Transverse colon (tissue), 4 donors: Measurements from ENCODE around the gene CARD19. TPM values are rescaled to one million over a fixed set of nuclear protein-coding genes. Genes with fewer than 3 reads are reported as not detected.

ENCODE experiments used
- DNase-seq: peaks from one replicate; pipeline ENCODE4 v3.0.0-alpha.2; 2019
- H3K27ac ChIP-seq, 4 donors: fragments of 200-600 bp; sonication (generic); 2 replicates each; pipeline ENCODE4 v1.5.1; 2016 to 2018; ENCODE audit warnings: inconsistent platforms in 4 of 4
- H3K27me3 ChIP-seq: fragments of 200-600 bp; sonication (generic); 2 replicates; pipeline ENCODE4 v1.5.1; 2017; ENCODE audit warnings: inconsistent platforms
- H3K36me3 ChIP-seq, 4 donors: fragments of 200-600 bp; sonication (generic); 2 replicates each; pipeline ENCODE4 v1.5.1; 2017 to 2019; ENCODE audit warnings: inconsistent platforms in 4 of 4
- H3K4me1 ChIP-seq, 4 donors: fragments of 200-600 bp; sonication (generic); 2 replicates each; pipeline ENCODE4 v1.5.1; 2017 to 2020; ENCODE audit warnings: inconsistent platforms in 4 of 4
- H3K4me3 ChIP-seq, 4 donors: fragments of 200-600 bp; sonication (generic); 1 replicate in 1 of 4; 2 replicates in 3 of 4; pipeline versions ENCODE4 v1.5.1 to v1.6.1; 2017 to 2019; ENCODE audit warnings: inconsistent platforms in 4 of 4
- H3K9me3 ChIP-seq, 2 donors: fragments of 200-600 bp; sonication (generic); 2 replicates each; pipeline ENCODE4 v1.5.1; 2017 to 2019; ENCODE audit warnings: inconsistent platforms in 2 of 2
- EP300 ChIP-seq: sonication (generic); formaldehyde crosslinking; IDR thresholded peaks from one replicate; pipeline ENCODE4 v1.6.1; 2017; ENCODE audit warnings: antibody characterized with exemption, low read depth
- POLR2A ChIP-seq: fragments of 450-650 bp; IDR thresholded peaks from one replicate; pipeline ENCODE4 v1.6.1; 2016; ENCODE audit warnings: antibody characterized with exemption, mild to moderate bottlenecking, moderate library complexity
- POLR2AphosphoS5 ChIP-seq, 3 donors: sonication (generic); formaldehyde crosslinking; IDR thresholded peaks; one replicate each; pipeline ENCODE4 v1.6.1; 2016; ENCODE audit warnings: antibody characterized with exemption in 3 of 3
- WGBS, 2 donors: methylation state at CpG; one replicate each; pipeline ENCODE4 v1.1.5; 2018; ENCODE audit warnings: low coverage in 1 of 2; 5-methylcytosine and 5-hydroxymethylcytosine counted together
- in situ Hi-C, 4 donors: fragments of 200-750 bp; cut with MboI; loops; one replicate each; pipeline versions ENCODE4 v1.15.0 to v1.15.1; 2017; ENCODE audit warnings: low sequenced_read_pairs in 3 of 4, low pct_ligation_motif_present in 1 of 4, low pct_unique_long_range_greater_than_20kb in 1 of 4
- intact Hi-C: fragments of 100-400 bp; cut with DNase I; formaldehyde crosslinking; loops from one replicate; pipeline ENCODE4 v1.15.1; 2023; ENCODE audit warnings: low total_unique reads
- total RNA-seq, 4 donors: library from RNA; depleted of rRNA; stranded (reverse); fragments of >200 nt; gene quantifications; one replicate each; pipeline ENCODE4 v1.1.0, GENCODE V29; 2016
- TF ChIP-seq, protein P1 (sequence below), 5 experiments: fragments of 200-600 bp in 3 of 5; fragments of 450-650 bp in 2 of 5; sonication (generic) in 3 of 5; IDR thresholded peaks; 1 replicate in 2 of 5; 2 replicates in 3 of 5; pipeline ENCODE4 v1.5.1; 2016 to 2017; ENCODE audit warnings: antibody characterized with exemption in 5 of 5, inconsistent platforms in 3 of 5, mild to moderate bottlenecking in 2 of 5, moderate library complexity in 1 of 5

Gene CARD19
- total RNA-seq, 4 donors from 2014 or later: 16.3 to 105 (median 88.2) TPM

DNA sequence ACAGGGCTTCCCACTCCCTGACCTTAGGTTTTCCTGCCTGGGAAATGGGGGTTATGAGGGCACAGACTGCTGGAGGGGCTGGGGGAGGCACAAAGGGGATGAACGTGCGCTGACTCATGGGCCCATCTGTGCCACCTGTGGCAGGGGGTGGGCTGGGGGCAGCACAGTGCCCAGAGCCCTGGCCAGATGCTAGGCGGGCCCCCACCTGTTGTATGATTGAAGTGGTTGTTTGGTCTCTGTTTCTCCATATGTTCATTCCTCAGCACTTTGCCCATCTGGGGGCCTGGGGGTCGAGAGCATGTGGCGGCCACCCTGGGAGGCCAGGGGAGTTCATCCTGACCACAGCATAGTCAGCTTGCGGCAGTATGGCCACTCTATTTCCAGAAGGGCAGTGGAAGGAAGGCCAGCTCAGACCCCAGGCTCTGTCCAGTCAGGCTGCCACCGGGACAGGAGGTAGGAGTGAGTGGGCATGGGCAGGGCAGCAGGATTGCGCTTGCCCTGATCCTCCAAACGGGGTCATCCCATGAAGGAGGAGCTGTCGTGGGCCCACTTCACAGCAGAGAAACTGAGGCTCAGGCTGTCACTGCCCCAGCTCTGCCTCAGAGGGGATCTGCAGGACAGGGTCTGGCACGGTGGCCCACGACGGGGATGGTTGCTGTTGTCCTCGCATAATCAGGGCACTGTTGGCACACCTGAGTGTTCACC, 38.9 kb downstream of the CARD19 start:
- Histone ChIP-seq H3K27me3 (no peaks in the 10 kb centered on the region), H3K36me3 (no peaks in the 10 kb centered on the region), H3K9me3 (no peaks in the 10 kb centered on the region), H3K27ac (peak overlapping the region; percentile 95 to 100 (median 96)), H3K4me3 (peak overlapping the region; percentile 66 to 77 (median 72)), H3K4me1 (peaks cover 39 to 54% (median 49%) of the 10 kb centered on the region in 4 donors)
- TF ChIP-seq, protein P1, sequence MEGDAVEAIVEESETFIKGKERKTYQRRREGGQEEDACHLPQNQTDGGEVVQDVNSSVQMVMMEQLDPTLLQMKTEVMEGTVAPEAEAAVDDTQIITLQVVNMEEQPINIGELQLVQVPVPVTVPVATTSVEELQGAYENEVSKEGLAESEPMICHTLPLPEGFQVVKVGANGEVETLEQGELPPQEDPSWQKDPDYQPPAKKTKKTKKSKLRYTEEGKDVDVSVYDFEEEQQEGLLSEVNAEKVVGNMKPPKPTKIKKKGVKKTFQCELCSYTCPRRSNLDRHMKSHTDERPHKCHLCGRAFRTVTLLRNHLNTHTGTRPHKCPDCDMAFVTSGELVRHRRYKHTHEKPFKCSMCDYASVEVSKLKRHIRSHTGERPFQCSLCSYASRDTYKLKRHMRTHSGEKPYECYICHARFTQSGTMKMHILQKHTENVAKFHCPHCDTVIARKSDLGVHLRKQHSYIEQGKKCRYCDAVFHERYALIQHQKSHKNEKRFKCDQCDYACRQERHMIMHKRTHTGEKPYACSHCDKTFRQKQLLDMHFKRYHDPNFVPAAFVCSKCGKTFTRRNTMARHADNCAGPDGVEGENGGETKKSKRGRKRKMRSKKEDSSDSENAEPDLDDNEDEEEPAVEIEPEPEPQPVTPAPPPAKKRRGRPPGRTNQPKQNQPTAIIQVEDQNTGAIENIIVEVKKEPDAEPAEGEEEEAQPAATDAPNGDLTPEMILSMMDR (IDR thresholded peaks at IDR 0.05): no peak
- TF ChIP-seq EP300: no peak
- no peak for TF ChIP-seq POLR2AphosphoS5 (IDR thresholded peaks at IDR 0.05)
- no peak for TF ChIP-seq POLR2A
- in situ Hi-C loops (no loop called here), intact Hi-C loops (no loop called here)
- no peak for DNase-seq
- 43 to 74% methylated on average over 2 to 11 of the region's 14 CpGs for WGBS, 2 donors

DNA sequence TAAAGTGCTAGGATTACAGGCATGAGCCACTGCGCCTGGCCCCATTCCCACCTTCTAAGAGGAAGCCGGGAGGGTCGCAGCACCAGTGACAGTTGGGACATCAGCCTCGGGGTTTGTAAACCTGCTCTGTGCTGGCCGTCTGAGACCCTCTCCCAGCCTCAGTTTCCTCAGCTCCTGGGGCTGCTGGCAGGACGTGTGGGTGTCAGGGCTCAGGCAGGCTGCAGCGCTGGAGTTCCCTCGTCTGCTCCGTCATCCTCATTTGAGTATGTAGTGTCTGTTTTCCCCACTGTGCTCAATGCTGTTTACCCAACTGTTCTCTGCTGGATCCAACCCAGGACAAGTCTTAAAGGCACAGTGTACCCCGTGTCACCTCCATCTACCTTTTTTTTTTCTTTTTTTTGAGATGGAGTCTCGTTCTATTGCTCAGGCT, 40.0 kb downstream of the CARD19 start:
- no peak overlapping the region for H3K4me3 ChIP-seq
- WGBS, 2 donors: 31 to 63% methylated on average over 1 to 5 of the region's 11 CpGs
- no peak for DNase-seq
- H3K36me3 ChIP-seq: no peaks in the 10 kb centered on the region
- no peak overlapping the region for H3K27ac ChIP-seq
- intact Hi-C loops (no loop called here), in situ Hi-C loops (no loop called here)
- TF ChIP-seq POLR2AphosphoS5 (IDR thresholded peaks at IDR 0.05) (peak in 2 of 3 donors; percentile 19 to 25), EP300 (no peak)
- no peaks in the 10 kb centered on the region for H3K27me3 ChIP-seq
- H3K4me1 ChIP-seq: peaks cover 36 to 45% (median 40%) of the 10 kb centered on the region in 4 donors
- no peaks in the 10 kb centered on the region for H3K9me3 ChIP-seq

DNA sequence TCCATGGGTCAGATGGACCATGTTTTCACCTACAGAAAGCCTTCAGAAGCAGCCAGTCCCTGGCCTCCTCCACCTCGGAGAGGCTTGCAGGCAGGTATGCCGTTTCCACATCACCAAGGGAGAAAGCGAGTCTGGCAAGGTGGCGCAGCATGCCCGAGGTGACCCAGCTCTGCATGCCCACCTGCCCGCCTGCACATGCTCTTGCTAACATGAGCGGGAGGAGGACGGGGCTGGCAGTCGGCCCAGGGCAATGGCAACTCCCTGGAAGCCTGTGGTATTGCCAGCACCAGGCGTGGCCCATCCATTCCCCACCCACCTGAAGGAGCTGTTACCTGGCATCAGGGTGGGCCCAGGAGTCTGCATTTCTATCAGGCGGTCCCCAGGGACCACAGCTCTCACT, 41.3 kb downstream of the CARD19 start:
- peaks cover 22 to 31% (median 27%) of the 10 kb centered on the region in 4 donors for H3K4me1 ChIP-seq
- H3K9me3 ChIP-seq: no peaks in the 10 kb centered on the region
- DNase-seq: peak; percentile 46
- TF ChIP-seq EP300 (no peak), POLR2AphosphoS5 (IDR thresholded peaks at IDR 0.05) (no peak), POLR2A (no peak)
- TF ChIP-seq, protein P1 (IDR thresholded peaks at IDR 0.05): no peak
- intact Hi-C loops (no loop called here), in situ Hi-C loops (no loop called here)
- no peak overlapping the region for H3K4me3 ChIP-seq
- WGBS, 2 donors: 69% methylated on average over 11 of the region's 11 CpGs; no CpG with 5 or more reads in 1 of the 2 donors
- H3K27me3 ChIP-seq: no peaks in the 10 kb centered on the region
- no peak overlapping the region for H3K27ac ChIP-seq
- no peaks in the 10 kb centered on the region for H3K36me3 ChIP-seq

DNA sequence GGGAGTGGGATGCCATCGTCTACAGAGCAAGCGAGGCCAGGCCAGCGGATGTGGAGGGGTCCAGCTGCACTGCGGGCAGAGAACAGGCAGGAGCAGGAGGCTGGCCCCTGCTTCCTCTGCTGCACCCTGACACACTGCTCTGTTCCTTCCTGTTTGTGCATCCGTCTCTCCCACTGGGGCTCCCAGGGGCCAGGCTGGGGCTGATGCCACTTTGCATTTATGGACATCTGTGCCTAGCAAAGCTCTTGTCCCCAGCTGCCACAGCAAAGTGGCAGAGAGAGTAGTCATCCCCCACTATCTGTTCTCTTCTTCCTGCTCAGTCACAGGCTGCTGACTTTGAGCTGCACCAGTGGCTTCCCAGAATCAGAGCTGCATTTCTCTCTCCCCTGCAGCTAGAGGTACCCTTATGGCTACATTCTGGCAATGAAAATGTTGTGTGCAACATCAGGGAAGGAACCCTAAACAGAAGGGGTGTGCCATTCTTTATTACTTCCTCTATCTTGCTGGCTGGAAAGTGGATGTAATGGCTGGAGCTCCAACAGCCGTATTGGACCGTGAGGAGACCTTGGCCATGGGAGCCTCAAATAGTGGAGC, 42.3 kb downstream of the CARD19 start:
- H3K9me3 ChIP-seq: no peaks in the 10 kb centered on the region
- 81 to 88% methylated on average over 3 to 7 of the region's 7 CpGs for WGBS, 2 donors
- TF ChIP-seq, protein P1 (IDR thresholded peaks at IDR 0.05): no peak
- no peak for TF ChIP-seq POLR2A
- TF ChIP-seq EP300: no peak
- no peak for TF ChIP-seq POLR2AphosphoS5 (IDR thresholded peaks at IDR 0.05)
- in situ Hi-C loops (no loop called here), intact Hi-C loops (no loop called here)
- no peak for DNase-seq
- H3K27me3 ChIP-seq: no peaks in the 10 kb centered on the region
- peaks cover 13 to 22% (median 18%) of the 10 kb centered on the region in 4 donors for H3K4me1 ChIP-seq
- H3K36me3 ChIP-seq: no peaks in the 10 kb centered on the region
- H3K27ac ChIP-seq: no peak overlapping the region
- no peak overlapping the region for H3K4me3 ChIP-seq
